HG03354 (cell line): Measurements from ENCODE around the gene PLA2G2C.

ENCODE experiments used
- ATAC-seq: cut with Tn5 transposase; IDR thresholded peaks from one replicate; pipeline ENCODE4 v1.9.1; 2021; ENCODE audit warnings: mild to moderate bottlenecking; ENCODE audit not compliant: unreplicated experiment, poor library complexity, severe bottlenecking

PLA2G2C gene

DNA sequence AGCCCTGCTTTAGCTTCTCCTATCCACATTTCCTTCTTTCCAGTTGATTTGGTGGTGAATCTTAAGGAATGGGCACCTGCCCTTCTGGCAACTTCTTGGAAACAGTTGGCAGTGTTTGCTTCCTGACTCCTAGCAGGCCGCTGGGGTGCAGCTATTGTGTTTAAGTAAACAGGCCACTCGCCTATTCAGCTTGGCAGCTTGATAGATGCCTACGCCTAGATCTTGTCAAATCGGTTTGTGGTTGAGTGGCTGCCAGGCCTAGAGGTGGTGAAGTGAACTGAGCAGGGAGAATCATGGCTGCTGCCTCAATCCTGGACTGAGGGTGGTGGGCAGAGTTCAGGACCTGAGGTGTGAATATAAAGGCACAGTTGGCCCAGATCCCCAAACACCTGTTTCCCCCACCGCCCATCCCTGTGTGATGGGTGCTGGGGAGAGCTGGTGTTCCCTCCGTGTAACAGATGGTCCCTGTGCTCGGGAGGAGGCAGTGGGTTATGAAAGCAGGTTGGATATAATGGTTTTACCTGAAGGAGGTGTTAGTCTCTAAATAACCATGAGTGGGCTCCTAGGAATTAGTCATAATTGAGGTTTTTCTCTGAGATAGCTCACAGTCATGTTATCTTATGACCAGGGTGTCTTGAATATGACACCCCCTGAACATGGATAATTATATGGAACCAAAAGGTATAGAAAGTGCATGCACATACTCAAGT lies 940 bp upstream of the PLA2G2C start:
- no peak for ATAC-seq

DNA sequence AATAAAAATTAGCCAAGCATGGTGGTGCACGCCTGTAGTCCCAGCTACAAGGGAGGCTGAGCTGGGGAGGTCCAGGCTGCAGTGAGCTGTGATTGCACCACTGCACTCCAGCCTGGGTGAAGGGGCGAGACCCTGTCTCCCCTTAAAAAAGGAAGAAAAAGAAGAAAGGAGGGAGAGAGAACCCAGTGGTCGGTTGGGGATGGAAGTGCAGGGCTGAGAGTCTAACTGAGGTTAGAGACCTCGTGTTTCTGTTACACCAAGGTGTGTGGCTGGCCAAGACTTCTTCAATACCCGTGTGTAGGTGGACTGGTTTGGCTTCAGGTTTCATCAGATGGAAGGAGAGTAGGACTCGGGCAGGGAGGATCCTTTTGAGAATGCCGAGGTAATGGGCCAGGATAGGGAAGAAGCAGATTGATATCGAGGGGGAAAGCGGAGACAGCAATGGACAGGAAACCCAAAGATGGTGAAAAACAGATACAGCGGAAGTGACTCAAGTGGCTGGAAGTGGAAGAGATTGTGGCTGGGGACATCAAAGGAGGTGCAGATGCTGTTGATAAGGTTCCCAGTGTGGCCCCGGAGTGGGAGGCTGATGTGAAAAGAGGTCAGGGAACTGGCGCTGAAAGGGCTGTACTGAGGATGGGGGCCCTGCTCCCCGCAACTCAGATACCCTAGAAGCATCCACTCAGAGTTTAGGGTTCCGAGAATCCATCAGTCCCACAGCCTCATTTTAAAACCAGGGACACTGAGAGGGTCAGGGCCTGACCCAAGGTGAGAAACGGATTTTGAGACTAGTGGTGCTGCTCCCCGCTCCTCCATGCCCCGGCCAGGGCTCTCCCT lies 1.1 kb downstream of the PLA2G2C start:
- ATAC-seq, result no peak

DNA sequence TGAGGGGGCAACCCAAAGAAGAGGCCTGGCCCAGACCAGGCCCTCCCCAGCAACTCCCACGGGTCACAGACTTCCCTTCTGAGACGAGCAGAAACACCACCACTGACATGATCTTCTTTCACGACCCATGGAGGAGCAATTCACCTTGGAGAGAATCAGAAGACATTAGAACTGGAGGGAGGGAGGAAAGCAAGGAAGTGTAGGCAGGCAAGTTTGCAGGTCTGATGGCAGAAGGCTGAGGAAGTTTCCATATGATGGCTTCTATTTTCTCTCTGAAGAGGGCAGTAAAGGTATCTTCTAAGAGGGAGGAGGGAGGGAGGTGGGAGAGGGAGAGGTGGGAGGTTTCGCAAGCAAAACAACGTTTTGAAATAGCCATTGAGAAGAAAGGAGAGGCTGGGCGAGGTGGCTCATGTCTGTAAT lies 1.8 kb downstream of the PLA2G2C start:
- no peak for ATAC-seq

DNA sequence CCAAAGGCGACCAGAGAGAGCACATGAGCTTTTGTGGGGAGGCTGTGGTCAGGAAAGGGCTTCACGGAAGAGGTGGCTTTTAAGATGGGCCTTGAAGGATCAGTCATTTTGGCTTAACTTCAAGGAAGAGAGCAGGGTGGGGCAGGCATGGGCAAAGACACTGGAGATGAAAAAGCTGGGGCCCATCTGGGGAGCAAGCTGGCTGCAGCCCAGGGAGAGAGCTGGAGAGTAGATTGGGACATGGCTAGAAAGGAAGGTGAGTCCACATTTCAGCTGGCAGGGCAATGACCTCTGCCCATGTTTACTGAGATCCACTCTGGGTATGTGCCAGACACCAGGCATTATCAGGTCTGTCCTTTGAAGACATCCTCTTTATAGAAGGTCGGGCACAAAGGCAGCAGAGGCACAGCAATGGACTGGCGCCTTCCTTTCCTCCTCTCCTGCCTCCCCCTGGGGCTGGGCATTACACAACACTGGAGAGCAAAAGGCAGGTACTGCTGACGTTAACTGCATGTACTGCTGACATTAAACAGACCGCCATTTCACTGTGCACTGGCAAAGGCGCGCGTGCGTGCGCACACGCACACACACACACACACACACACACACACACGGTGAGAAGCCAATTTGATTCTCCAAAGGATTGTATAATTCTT lies 2.6 kb downstream of the PLA2G2C start:
- no peak for ATAC-seq

DNA sequence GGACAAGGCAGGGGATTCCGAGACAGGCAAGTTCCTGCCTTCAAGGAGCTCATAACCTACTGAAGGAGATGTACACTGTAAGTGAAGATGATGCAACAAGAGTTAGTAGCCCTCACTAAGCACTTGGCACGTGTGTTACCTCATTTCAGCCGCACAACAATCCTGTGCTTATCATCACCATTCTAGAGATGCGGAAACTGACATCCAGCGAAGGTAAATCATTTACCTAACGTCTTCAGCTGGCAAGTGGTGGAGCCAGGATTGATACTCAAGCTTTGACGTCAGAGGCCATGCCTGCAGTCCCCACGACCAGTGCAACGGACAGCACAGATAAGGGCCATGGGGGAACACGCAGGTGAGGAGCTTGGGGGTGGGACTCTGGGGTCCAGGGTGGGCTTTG lies 3.3 kb downstream of the PLA2G2C start:
- ATAC-seq, result no peak

DNA sequence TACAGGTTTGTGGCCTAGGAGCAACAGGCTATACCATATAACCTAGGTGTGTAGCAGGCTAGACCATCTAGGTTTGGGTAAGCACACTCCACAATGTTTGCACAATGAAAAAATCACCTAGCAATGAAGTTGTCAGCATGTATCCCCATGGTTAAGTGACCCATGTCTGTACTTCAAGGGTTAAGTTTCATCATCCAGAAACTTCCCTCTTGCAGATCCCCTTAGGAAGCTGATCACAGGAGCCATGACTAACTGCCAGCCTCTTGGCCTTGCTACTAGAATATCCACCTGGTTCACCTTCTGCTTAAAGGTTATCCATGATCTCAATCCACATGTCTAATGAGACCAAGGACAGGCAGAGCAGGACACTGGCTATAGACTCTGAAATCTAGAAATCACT lies 3.9 kb downstream of the PLA2G2C start:
- ATAC-seq, result no peak

DNA sequence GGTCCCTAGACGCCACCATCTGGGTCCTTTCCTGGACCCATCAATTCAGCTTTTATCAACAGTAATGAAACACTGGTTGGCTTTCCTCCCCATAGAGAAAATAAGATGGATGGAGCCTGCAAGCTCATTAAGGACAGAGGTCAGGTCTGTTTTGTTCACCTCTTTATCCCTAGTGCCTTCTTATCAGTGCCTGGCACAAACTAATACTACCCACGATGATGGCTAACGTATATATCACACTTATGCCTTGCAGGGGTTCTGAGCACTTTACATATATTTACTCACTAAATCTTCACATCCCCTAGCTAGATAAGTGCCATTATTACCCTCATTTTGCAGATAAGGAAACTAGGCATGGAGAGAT lies 5.5 kb downstream of the PLA2G2C start:
- no peak for ATAC-seq

DNA sequence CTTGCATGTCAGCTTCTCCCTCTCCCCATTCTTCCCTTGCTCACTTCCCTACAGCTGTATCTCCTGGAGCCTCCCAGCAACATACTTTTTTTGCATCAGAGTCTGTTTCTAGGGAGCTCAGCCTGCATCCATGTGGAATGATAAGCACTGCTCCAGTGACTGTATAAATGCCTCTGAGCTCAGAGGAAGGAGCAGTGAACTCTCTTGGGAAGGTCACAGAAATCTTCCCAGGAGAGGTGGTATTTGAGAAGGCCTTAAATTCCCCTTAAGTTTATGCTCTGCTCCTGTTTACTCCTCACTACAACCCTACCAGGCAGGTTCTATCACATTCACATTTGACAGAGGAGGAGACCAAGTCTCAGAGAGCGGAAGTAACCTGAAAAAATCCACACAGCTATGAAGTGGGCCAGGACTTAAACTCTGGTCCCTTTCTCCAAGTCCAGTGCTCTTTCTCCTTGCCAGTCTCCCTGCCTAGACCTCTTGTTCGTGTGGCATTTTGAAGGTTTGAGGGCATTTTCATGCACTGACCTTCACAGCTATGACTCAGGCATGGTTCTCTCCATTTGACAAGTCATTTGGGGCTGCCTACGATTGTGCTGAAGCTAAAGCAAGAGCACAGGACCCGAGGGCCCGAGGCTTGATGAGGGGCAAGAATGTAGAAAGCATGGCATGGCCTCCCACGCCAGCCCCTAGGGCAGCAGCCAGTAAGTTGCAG lies 6.0 kb downstream of the PLA2G2C start:
- ATAC-seq, result no peak

DNA sequence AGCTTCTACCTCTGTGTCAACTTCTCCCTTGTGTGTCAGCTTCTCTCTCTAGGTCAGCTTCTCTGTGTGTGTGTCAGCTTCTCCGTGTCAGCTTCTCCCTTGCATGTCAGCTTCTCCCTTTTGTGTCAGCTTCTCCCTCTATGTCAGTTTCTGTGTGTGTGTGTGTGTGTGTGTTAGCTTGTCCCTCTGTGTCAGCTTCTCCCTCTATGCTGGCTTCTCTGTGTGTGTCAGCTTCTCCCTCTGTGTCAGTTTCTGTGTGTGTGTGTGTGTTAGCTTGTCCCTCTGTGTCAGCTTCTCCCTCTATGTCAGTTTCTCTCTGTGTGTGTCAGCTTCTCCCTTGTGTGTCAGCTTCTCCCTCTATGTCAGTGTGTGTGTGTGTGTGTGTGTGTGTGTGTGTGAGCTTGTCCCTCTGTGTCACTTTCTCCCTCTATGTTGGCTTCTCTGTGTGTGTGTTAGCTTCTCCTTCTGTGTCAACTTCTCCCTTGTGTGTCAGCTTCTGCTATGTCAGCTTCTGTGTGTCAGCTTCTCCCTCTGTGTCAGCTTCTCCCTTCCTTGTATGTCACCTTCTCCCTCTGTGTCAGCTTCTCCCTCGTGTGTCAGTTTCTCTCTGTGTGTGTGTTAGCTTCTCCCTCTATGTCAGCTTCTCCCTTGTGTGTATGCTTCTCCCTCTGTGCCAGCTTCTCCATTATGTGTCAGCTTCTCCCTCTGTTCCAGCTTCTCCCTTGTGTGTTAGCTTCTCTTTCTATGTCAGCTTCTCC lies 6.8 kb downstream of the PLA2G2C start:
- no peak for ATAC-seq

DNA sequence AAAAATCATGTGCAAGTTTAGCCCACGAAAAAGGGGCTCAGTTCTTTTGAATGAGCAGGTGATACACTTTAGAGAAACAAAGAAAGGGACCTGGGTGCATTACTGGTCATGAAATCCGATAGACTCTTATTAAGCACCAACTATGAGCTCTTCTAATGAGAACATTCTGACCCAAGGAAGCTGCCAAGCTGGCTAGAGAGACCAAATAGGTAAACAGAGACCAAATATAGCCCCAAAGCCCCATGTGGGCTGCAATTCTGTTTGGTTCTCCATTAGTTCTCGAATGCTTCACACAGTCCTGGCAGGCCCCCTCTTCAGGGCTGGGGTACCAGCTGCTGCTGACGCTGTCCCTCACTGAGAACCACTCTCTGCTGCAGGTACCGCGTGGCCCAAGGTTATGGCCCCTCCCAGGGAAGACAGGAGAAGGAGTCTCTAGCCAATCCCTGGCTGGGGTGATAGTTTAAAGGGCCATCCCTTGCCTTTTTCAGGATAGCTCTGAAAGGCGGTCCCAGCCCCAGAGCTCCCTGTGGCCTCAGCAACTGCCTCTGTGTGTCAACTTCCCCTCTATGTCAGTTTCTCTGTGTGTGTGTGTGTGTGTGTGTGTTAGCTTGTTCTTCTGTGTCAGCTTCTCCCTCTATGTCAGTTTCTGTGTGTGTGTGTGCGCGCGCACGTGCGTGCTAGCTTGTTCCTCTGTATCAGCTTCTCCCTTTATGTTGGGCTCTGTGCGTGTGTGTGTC lies 7.5 kb downstream of the PLA2G2C start:
- no peak for ATAC-seq

DNA sequence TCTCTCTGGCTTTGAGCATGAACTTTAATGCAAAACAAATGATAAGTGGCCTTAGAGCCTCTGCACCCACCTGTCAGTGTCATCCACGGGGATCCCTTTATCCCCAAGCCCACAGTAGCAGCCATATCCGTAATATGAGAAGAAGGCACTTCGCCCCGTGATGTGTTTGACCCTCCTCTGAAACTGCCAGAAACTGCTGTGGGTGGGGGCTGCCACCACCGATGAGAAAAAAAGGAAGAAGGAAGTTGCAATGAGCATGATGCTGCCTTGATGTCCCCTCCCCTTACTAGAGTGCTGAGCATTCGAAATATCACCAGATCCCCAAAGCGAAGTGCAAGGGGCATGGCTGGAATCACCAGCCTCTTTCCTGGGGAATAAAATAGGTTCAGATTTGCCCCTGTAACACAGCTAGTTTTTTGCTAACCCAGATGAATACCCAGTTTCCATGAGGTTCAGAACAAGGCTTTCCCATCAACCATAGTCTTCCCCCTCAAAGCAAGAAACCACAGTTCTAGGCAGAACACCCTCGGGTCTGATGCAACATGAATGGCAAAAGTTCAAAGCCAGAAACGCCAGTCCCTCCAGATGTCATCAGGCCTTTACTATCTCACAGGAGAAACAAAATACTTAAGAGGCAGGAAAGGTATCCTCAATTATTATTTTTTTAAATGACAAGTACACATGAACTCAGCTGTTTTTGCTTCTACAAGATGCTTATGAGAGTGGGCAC lies 11.2 kb downstream of the PLA2G2C start:
- no peak for ATAC-seq

DNA sequence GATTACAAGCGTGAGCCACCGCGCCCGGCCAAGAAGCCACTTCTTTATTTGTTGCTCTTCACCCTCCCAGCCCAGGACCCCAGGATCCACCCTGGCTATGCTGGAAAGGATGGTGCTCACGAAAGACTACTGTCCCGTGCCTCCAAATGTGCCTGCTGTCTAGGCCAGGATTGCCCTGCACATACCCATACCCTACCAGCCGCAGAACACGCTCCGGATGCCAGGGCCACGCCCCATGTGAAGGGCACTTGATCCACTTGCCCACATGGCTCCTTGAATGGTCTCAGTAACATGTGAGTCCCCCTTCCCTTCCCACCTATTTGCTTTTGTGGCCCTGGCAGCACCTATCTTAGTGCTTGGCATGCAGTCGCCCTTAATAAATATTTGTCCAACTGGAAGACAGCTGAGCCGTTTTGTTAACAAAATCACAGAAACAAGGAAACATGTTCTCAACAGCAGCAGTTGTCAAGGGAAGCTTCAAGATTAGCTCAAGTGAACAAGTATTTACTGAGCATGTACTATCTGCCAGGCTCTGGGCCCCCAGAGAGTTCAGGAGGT lies 14.2 kb downstream of the PLA2G2C start:
- no peak for ATAC-seq

DNA sequence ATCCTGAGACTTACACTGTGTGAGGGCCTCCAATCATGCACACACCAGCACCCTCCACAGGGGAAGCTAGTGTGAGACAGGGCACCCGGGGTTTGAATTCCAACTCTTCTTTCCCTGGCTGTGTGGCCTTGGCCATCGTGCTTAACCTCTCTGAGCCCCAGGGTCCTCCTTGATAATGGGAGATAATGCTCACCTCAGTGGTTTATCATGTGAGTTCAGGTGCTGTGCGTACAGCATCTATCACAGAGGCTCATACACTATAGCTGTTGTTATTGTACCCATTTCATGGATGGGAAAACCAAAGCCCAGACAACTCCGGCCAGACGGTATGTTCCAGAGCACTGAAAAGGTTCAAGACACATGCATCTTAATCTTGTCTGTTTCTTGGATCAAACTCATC lies 16.4 kb downstream of the PLA2G2C start:
- ATAC-seq, result no peak

DNA sequence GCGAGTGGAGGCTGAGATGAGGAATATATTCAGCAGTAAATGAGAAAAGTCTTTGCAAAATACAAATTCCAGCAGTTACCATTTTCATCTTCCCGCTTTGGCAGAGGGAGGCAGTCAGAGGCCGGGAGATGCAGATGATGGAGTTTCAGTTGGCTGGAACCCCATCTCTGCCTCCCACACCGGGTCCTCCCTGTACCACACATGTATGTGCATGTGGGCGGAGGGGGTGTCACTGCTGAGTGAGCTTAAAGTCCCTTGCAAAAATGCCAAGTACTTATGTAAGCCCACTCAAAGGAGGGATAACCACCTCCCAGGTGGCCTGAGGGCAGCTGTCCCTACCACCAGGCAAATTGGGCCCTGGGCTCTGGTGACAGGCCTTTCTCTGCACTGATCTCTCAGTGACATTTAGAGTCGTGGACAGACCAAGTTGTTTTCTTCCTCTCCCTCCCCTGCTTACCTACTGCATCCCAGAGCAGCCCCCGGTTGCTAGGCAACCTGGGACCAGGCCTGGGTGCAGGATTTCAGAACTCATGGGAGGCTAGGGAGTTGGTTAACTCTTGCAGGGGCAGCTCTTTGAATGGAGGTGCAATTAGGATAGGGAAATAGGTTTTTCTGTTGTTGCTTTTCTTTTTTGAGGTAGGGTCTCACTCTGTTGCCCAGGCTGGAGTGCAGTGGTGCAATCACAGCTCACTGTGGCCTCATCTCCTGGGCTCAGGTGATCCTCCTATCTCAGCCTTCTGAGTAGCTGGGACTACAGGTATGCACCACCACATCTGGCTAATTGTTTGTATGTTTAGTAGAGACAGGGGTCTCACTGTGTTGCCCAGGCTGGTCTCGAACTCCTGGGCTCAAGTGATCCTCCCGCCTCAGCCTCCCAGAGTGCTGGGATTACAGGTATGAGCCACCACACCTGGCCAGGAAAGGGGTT lies 17.5 kb downstream of the PLA2G2C start:
- ATAC-seq, result no peak

DNA sequence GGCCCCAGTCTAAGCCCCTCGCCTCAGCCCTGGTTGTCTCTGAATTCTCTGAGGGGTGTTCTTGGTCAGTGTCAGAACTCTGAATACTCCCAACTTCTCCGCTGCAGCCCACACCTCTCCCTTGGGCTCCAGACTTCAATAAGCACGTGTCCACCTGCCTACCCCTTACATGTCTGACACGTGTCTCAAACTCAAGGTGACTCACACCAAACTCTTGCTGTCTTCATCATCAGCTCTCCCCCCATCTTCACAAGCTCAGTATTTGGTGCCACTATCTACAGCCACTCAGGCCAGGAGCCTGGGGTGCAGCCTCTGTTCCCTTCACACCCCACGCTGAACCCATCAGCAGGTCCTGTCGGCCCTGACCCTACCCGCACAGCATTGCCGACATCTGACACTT lies 19.2 kb downstream of the PLA2G2C start:
- no peak for ATAC-seq

DNA sequence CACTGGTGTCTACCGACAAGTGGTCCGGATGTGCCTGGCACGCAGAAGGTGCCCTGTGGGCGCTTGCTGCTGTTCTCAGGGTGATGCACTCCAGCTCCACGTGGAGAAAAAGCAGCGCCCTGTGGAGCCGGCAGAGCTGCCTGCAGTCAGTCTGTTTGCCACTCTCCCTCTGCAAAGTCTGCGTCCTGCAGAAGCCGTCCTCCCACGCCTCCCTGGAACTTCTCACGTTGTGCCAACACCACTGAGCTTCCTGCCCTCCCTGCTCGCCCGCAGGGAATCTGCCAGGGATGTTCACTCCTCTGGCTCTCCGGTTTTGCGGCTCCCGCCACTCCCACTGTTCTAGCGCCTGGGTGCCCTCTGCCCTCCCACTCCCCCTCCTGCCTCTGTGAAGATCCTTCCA lies 20.3 kb downstream of the PLA2G2C start:
- no peak for ATAC-seq

DNA sequence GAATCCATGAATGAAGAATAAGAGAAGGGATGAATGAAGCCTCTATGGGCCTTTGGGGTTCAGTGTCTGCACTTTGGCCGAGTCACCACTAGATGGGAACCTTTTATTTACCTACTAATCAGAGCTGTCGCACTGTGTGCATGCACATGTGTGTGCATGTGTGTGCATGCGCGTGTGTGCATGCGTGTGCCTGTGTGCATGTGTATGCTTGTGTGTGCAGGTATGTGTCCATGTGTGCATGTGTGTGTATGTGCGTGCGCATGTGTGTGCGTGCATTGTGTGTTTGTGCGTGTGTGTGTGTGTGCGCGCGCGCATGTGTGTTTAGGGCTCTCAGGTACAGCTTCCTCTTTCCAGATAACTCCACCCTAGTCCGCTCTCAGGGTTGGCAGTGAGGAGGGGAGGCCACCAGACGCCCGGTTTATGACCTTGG lies 20.8 kb downstream of the PLA2G2C start:
- no peak for ATAC-seq
